Mucosa of descending colon (tissue), 3 donors: ENCODE data around the gene C3orf85. TPM values are rescaled to one million over a fixed set of nuclear protein-coding genes. Genes with fewer than 3 reads are reported as not detected.

Experiments used
- ATAC-seq: fragments of 200-7000 bp; cut with Tn5 transposase; one replicate; pipeline ENCODE4 v1.9.1; 2020; ENCODE audit warnings: mild to moderate bottlenecking, moderate library complexity
- DNase-seq, 3 donors: peaks; one replicate each; pipeline ENCODE4 v3.0.0-alpha.2; 2020
- H3K36me3 ChIP-seq: fragments of 200-600 bp; one replicate; pipeline ENCODE4 v1.8.0; 2021; ENCODE audit warnings: low read depth, mild to moderate bottlenecking
- H3K4me1 ChIP-seq: fragments of 200-600 bp; one replicate; pipeline ENCODE4 v1.8.0; 2021; ENCODE audit warnings: low read depth, mild to moderate bottlenecking
- H3K4me3 ChIP-seq: fragments of 200-600 bp; one replicate; pipeline ENCODE4 v1.8.0; 2021; ENCODE audit warnings: mild to moderate bottlenecking
- H3K9me3 ChIP-seq: fragments of 200-600 bp; one replicate; pipeline ENCODE4 v1.8.0; 2021; ENCODE audit warnings: mild to moderate bottlenecking
- intact Hi-C, 2 donors: fragments of 100-400 bp; cut with DNase I in 1 of 2; cut with micrococcal nuclease in 1 of 2; formaldehyde crosslinking; loops; one replicate each; pipeline versions ENCODE4 v1.11.0 to v1.11.1; 2022; cut with DNase I, micrococcal nuclease
- total RNA-seq, 3 donors: library from RNA; stranded (reverse); fragmentation: NEBNext Ultra II Directional in 2 of 3; extraction: Animal tissue kit (Norgen Biotek cat#: 25700) in 2 of 3; gene quantifications; one replicate each; pipeline versions ENCODE4 v1.2.1 to v1.2.4, GENCODE V29; 2021 to 2023
- TF ChIP-seq, protein P1 (sequence below): fragments of 200-600 bp; IDR thresholded peaks from one replicate; pipeline ENCODE4 v1.8.0; 2022; ENCODE audit warnings: antibody characterized with exemption, mild to moderate bottlenecking
- donor health status: DM: no; HTN: no; CAD: no; lungs with moderate emphysema.
- donor health status: DM: no; HTN: no; CAD: no.
- donor health status: DM: no; HTN: yes; CAD: no.

C3orf85 gene
- total RNA-seq, 3 donors from 2014 or later = 13.0 to 32.6 (median 13.1) TPM

DNA sequence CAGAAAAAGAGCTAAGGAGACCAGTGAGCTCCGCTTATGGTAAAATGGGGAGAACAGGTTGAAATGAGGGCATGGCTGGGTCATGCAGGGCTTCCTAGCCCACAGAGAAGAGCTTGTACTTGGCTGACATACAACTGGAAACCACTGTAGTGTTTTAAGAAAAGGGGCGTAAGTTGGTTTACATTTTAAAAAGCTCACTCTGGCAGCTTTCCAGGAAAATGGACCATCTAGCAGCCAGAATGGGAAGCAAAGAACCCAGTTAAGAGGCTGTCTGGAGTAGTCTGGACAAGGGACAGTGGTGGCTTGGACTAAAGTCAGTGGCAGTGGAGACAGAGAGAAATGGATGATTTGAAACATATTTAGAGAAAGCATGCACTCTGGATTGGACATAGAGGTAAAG is 20.5 kb upstream of the C3orf85 start:
- TF ChIP-seq, protein P1, sequence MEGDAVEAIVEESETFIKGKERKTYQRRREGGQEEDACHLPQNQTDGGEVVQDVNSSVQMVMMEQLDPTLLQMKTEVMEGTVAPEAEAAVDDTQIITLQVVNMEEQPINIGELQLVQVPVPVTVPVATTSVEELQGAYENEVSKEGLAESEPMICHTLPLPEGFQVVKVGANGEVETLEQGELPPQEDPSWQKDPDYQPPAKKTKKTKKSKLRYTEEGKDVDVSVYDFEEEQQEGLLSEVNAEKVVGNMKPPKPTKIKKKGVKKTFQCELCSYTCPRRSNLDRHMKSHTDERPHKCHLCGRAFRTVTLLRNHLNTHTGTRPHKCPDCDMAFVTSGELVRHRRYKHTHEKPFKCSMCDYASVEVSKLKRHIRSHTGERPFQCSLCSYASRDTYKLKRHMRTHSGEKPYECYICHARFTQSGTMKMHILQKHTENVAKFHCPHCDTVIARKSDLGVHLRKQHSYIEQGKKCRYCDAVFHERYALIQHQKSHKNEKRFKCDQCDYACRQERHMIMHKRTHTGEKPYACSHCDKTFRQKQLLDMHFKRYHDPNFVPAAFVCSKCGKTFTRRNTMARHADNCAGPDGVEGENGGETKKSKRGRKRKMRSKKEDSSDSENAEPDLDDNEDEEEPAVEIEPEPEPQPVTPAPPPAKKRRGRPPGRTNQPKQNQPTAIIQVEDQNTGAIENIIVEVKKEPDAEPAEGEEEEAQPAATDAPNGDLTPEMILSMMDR = no peak
- intact Hi-C loops = no loop called here

DNA sequence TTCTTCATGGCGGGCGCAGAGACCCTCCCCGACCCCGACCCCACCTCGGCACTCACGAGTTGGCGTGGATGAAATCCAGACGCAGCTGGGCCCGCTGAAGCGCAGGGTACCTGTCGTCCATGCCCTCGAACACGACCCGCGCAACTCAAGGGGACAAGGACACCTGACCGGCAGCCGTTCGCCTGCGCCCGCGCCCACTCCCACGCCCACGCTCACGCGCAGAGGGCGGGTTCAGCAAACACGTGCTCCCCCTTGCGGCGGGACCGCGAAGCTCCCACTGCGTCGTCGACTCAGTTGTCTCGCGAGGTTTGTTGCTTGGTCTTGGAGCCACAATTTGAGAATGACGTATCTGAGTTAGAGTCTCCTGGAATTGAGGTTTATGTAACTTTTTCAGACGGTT is 18.6 kb upstream of the C3orf85 start, which contains the start of gene MORC1:
Gene MORC1, minus strand, starts transcription at position 196 of the 400 bp plus-strand sequence. Its CDS starts 75 bp downstream, at position 121.
- no peaks in the 10 kb centered on the region for H3K4me1 ChIP-seq
- no peaks in the 10 kb centered on the region for H3K36me3 ChIP-seq
- no peaks in the 10 kb centered on the region for H3K9me3 ChIP-seq
- no peak within 1 kb of the TSS for H3K4me3 ChIP-seq
- DNase-seq = peak in 1 of 3 donors; percentile 45
- intact Hi-C loops = no loop called here
- no peak for ATAC-seq
- TF ChIP-seq, protein P1 = no peak

More for the DNA sequence above, 20.5 kb upstream of the C3orf85 start:
- DNase-seq (no peak), ATAC-seq (no peak)
- Histone ChIP-seq H3K4me1 (no peaks in the 10 kb centered on the region), H3K4me3 (no peak overlapping the region), H3K9me3 (no peaks in the 10 kb centered on the region), H3K36me3 (no peaks in the 10 kb centered on the region)

DNA sequence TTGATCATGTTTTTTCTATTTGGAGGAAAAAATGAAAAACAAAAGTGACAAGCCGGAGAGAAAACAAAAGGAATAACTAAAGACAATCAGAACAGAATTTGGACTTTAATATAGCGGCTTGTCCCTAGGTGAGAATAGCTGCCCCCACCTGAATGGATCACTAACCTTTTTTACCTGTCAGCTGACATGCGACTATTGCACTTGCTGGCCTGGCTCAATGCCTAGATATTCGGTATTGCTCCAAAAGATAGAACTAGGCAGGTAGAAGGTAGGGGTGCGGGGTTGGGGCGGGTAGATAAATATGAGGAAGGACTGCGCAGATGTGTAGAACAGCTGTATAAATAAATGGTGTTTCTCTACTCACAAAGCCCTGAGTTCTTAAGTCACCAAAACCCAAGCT is 17.9 kb upstream of the C3orf85 start:
- Histone ChIP-seq H3K4me1 (no peaks in the 10 kb centered on the region), H3K36me3 (no peaks in the 10 kb centered on the region), H3K4me3 (no peak overlapping the region), H3K9me3 (no peaks in the 10 kb centered on the region)
- ATAC-seq = no peak
- intact Hi-C loops = no loop called here
- TF ChIP-seq, protein P1 = no peak
- DNase-seq = no peak

DNA sequence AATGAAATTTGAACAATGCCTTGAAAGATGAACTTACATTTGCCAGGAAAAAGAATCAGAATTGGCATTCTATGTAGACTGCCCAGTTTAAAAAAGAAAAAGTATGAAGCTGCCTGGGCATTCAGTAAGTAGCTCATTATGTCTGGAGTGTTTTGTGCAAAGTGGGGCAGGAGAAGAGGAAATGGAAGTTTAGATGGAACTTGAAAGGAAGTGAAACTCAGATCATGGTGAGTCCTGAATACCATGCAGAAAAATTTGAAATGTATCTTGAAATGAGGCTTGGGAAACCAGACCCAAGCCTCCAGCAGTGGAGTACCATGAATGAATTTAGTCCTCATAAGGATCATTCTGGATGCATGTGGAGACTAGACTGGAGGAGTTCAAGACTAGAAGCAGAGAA is 13.8 kb upstream of the C3orf85 start:
- Histone ChIP-seq H3K9me3 (no peaks in the 10 kb centered on the region), H3K36me3 (no peaks in the 10 kb centered on the region), H3K4me1 (peaks cover 11% of the 10 kb centered on the region), H3K4me3 (no peak overlapping the region)
- intact Hi-C loops = no loop called here
- TF ChIP-seq, protein P1 = no peak
- ATAC-seq (no peak), DNase-seq (no peak)

DNA sequence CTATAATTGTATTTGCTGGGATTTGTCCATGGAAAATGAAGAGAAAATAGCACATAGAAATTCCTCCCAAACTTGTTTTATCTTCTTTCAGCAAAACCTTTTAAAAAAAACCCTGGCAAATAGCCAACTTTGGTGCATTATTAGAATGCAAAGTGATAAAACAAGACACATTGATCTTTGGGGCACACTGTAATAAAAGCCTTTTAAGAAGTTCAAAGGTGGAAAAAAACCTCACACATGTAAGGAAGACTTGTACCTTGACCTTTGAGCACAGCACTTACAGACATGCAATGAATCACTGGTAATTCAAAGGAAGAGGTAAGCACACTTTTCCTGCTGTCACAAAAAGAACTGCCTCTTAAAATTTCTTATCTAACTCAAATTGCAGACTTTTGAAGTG is 10.6 kb upstream of the C3orf85 start:
- TF ChIP-seq, protein P1 = no peak
- no peak overlapping the region for H3K4me3 ChIP-seq
- intact Hi-C loops = no loop called here
- DNase-seq (peak in 1 of 3 donors; percentile 40), ATAC-seq (peak; percentile 98)
- H3K9me3 ChIP-seq = no peaks in the 10 kb centered on the region
- H3K36me3 ChIP-seq = no peaks in the 10 kb centered on the region
- peaks cover 11% of the 10 kb centered on the region for H3K4me1 ChIP-seq

DNA sequence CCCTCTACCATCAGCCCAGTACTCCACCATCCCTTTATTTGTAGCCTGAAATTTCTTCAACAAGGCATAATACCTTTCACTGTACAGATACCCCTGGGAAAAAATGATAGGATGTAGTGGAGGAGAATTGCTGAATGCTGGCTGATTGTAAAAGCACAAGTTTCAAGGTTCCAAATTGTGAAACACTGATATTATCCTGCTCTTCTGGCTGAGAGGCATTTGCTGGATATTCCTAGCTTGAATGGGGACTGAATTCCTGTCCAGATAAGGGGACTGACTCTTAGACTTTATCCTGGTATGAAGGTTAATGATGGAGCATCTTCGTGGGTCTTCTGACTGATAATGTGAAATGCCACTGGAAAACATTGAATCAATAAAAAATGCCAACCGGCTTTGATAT is 9.0 kb upstream of the C3orf85 start:
- H3K9me3 ChIP-seq = no peaks in the 10 kb centered on the region
- H3K4me1 ChIP-seq = peaks cover 11% of the 10 kb centered on the region
- intact Hi-C loops = no loop called here
- no peak for DNase-seq
- no peak overlapping the region for H3K4me3 ChIP-seq
- TF ChIP-seq, protein P1 = no peak
- ATAC-seq = no peak
- no peaks in the 10 kb centered on the region for H3K36me3 ChIP-seq
